WTC11 (cell line): ENCODE data around the gene SAFB2.

ENCODE experiments used
- ESRRA ChIP-seq: sonication (generic); formaldehyde crosslinking; IDR thresholded peaks from 2 replicates; pipeline ENCODE4 v1.8.1; 2022; ENCODE audit warnings: mild to moderate bottlenecking, missing genetic modification reagents, borderline replicate concordance
- TEAD4 ChIP-seq: sonication (generic); formaldehyde crosslinking; IDR thresholded peaks from 2 replicates; pipeline ENCODE4 v1.8.0; 2022; ENCODE audit warnings: mild to moderate bottlenecking, missing genetic modification reagents
- TF ChIP-seq, protein P1 (sequence below): sonication (generic); formaldehyde crosslinking; IDR thresholded peaks from 2 replicates; pipeline ENCODE4 v1.8.0; 2022; ENCODE audit warnings: mild to moderate bottlenecking, missing genetic modification reagents

GRCh38 chr19:5587661-5588060, 34.9 kb downstream of the SAFB2 start:
- TF ChIP-seq TEAD4 (CRISPR knock-in tag) (no peak), ESRRA (CRISPR knock-in tag) (no peak)
- TF ChIP-seq, protein P1, sequence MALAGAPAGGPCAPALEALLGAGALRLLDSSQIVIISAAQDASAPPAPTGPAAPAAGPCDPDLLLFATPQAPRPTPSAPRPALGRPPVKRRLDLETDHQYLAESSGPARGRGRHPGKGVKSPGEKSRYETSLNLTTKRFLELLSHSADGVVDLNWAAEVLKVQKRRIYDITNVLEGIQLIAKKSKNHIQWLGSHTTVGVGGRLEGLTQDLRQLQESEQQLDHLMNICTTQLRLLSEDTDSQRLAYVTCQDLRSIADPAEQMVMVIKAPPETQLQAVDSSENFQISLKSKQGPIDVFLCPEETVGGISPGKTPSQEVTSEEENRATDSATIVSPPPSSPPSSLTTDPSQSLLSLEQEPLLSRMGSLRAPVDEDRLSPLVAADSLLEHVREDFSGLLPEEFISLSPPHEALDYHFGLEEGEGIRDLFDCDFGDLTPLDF: no peak
